ENCODE data around the gene B4GALT5. TPM values are rescaled to one million over a fixed set of nuclear protein-coding genes. Genes with fewer than 3 reads are reported as not detected.

Gene B4GALT5
- total RNA-seq, 1 experiment from 2014 or later: 62.4 TPM

GRCh38 chr20:49674383-49675352 is 39.0 kb downstream of the B4GALT5 start (continued):
- no peak for TF ChIP-seq PRDM15 (CRISPR knock-in tag; IDR thresholded peaks at IDR 0.05)
- TF ChIP-seq, protein P1, sequence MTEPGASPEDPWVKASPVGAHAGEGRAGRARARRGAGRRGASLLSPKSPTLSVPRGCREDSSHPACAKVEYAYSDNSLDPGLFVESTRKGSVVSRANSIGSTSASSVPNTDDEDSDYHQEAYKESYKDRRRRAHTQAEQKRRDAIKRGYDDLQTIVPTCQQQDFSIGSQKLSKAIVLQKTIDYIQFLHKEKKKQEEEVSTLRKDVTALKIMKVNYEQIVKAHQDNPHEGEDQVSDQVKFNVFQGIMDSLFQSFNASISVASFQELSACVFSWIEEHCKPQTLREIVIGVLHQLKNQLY (CRISPR knock-in tag; IDR thresholded peaks at IDR 0.05): no peak
- no peak for TF ChIP-seq OVOL2 (CRISPR knock-in tag; IDR thresholded peaks at IDR 0.05; ENCODE audit: borderline replicate concordance)
- TF ChIP-seq, protein P2, sequence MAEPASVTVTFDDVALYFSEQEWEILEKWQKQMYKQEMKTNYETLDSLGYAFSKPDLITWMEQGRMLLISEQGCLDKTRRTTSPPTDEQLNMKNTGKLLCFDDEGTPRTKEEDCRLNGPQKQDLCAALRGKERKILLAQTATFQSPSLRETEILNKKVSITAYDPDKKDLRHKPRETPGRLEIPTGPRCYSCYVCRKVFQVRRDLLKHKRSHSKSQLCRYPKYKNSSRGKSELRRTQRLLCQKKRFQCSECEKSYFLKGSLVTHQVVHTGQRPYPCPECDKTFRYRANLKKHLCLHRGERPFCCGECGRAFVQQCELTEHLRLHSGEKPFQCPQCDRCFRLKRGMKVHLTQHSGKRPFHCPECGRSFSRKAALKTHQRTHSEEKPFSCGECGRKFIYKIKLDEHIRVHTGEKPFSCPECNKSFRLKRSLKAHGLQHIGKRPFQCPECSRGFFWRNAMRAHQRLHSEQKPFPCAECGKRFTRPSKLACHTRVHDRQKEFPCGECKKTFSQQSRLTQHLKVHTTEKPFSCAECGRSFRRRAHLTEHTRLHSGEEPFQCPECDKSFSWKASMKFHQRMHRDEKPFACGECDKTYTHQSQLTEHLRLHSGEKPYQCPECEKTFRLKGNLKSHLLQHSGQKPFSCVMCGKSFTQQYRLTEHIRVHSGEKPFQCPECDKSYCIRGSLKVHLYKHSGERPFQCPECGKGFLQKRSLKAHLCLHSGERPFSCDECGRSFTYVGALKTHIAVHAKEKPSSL (CRISPR knock-in tag; conservative IDR thresholded peaks at IDR 0.05): no peak
- TF ChIP-seq SP1 (CRISPR knock-in tag; conservative IDR thresholded peaks at IDR 0.05): no peak
- no peak for TF ChIP-seq JUN (CRISPR knock-in tag; IDR thresholded peaks at IDR 0.05)

- Mint-ChIP-seq H3K27me3 (ENCODE audit: low read depth) (no peaks in the 10 kb centered on the region), H3K4me3 (no peak overlapping the region), H3K27ac (peak overlapping the region; percentile 86), H3K36me3 (0 out of 2 replicates have a peak, but pooled peaks cover 2% of the 10 kb centered on the region), H3K9me3 (no peaks in the 10 kb centered on the region), H3K4me1 (peaks cover 79% of the 10 kb centered on the region)
- DNase-seq (ENCODE audit: low spot score): no peak
- ChIA-PET POLR2A (interaction anchor here (0.6 kb wide), 1 partner anchor 174 kb away, joined by 3 read pairs; no protein-coding TSS in a partner anchor), CTCF (interaction anchor here (0.5 kb wide), 1 partner anchor 244 kb away, joined by 3 read pairs; no protein-coding TSS in a partner anchor)
- TF ChIP-seq JAZF1 (CRISPR knock-in tag; IDR thresholded peaks at IDR 0.05): no peak
- TF ChIP-seq ESRRA (CRISPR knock-in tag; IDR thresholded peaks at IDR 0.05; ENCODE audit: borderline replicate concordance): no peak
- TF ChIP-seq ELF4 (CRISPR knock-in tag; IDR thresholded peaks at IDR 0.05; ENCODE audit: low read depth): no peak
- no peak for TF ChIP-seq NR3C1 (CRISPR knock-in tag; conservative IDR thresholded peaks at IDR 0.05; ENCODE audit: low read depth)
- no peak for TF ChIP-seq ZNF532 (CRISPR knock-in tag; IDR thresholded peaks at IDR 0.05; ENCODE audit: borderline replicate concordance)
- TF ChIP-seq ZNF219 (CRISPR knock-in tag; IDR thresholded peaks at IDR 0.05; ENCODE audit: borderline replicate concordance): no peak
- TF ChIP-seq ZBTB21 (CRISPR knock-in tag; IDR thresholded peaks at IDR 0.05; ENCODE audit: borderline replicate concordance): no peak
- no peak for TF ChIP-seq NFYB (CRISPR knock-in tag; conservative IDR thresholded peaks at IDR 0.05; ENCODE audit: low read depth)
- no peak for TF ChIP-seq JUN (CRISPR knock-in tag; IDR thresholded peaks at IDR 0.05)
- TF ChIP-seq NR1H2 (CRISPR knock-in tag; IDR thresholded peaks at IDR 0.05): no peak
- TF ChIP-seq ZNF671 (CRISPR knock-in tag; IDR thresholded peaks at IDR 0.05): no peak
- no peak for TF ChIP-seq TEAD4 (CRISPR knock-in tag; IDR thresholded peaks at IDR 0.05)
- no peak for TF ChIP-seq ZNF423 (CRISPR knock-in tag; IDR thresholded peaks at IDR 0.05)
- no peak for TF ChIP-seq RELA (CRISPR knock-in tag; IDR thresholded peaks at IDR 0.05; ENCODE audit: borderline replicate concordance)
- no peak for ATAC-seq
These were observed 41.5 kb downstream of the B4GALT5 start for GRCh38 chr20:49672096-49672664.
